Stimulated activated CD8-positive, alpha-beta memory T cell treated with anti-CD3 and anti-CD28 coated beads, Interleukin-7, amount 100 ng/mL, for 48 hours (primary cell): Measurements from ENCODE around the gene PACSIN2.
"Not testable (repeated sequence)": the region's sequence is repeated elsewhere in the genome, so short reads cannot be mapped to it uniquely, and the experiment has no call there.

Source experiments
- DNase-seq, 2 donors: peaks; one replicate each; pipeline ENCODE4 v3.0.0-alpha.2; 2020; ENCODE audit warnings: low read depth in 1 of 2; ENCODE audit errors: extremely low read depth in 1 of 2

The PACSIN2 gene

DNA sequence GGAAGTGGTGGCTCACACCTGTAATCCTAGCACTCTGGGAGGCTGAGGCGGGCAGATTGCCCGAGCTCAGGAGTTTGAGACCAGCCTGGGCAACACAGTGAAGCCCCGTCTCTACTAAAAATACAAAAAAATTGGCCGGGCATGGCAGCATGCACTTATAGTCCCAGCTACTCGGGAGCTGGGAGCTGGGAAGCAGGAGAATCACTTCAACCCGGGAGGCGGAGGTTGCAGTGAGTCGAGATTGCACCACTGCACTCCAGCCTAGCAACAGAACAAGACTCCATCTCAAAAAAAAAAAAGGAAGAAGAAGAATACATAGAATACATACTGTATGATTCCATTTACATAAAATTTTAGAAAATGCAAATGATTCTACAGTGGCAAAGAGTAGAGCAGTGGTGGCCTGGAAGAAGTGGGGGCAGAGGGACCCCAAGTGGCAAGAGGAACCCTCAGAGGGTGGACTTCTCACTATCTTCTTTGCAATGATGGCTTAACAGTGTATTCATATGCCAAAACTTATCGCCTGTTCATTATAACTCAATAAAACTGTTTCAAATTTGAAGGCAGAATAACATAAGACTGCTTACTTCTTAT is 22.0 kb downstream of the PACSIN2 start:
- DNase-seq: no peak

DNA sequence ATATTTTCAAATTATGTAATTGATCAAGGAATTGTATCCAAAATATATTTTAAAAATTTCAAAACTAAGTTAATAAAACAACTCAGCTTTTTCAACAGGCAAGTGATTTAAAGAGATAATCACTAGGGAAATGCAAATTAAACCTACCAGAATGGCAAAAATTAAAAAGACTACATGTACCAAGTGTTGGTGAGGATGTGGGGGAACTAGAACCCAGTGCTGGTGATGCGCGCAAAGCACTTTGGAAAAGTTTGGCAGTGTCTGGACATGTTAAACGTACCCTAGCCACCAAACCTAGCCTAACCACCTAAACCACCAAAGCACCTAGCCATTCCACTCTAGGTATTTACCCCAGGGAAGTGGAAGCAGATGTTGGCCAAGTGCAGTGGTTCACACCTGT is 22.9 kb downstream of the PACSIN2 start:
- no peak for DNase-seq

DNA sequence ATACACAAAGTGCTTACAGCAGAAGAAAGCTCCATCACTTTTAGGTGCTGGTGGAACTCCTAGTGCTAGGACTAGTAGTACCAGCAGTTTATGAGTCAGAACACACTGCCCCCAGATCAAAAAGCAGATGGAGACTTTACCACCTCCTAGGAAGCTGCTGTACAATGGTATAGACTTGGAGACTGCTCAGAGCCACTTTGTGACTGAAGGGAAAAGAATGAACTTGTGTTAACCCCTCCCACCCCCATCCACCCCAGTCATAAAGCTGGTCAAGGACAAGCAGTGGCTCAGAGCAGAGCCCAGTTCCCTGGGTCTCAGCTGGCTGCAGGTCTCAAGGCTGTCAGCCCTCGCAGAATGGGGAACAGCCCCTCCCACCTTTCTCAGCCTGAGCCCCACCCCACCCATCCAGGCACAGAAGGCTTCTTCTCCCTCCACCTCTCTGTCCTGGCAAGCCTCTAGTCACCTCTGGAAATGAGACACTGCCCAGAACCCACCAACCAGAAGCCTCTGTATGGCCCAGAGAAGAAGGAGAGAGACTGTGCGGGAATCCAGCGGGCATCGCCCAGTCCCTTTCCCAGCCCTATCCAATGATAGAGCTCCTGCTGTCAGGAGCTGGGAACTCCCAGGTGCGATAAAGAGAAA is 23.8 kb downstream of the PACSIN2 start:
- DNase-seq: no peak

DNA sequence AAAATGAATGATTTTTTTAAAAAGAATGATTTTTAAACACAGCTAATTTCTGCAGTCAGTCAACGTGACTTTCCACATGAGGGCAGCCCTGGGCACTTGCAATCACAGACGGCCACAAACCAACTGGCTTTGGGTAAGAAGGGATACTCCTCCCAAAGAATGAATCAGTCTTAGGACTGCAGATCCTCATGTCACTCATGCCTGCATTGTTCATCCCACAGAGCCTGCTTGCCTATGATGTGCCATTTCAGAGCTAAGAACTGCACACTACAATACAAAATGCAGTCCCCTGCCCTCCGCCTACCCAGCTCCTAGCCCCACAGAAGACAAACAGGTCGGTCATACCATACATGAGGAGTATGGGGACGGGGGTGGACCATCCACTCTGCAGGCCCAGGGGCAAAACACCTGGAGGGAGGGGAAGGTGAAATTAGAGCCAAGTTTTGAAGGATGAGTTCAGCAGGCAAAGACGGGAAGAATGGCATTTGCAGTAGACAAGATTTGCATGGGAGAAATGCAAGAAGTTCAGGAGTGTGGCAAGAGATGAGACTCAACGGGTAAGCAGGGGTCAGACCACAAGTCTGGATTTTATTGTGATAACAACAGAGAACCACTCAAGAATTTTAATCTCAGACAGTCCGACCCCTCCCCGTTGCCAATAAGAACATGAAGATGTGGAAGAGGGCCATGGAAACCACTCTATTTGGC is 24.7 kb downstream of the PACSIN2 start:
- DNase-seq: no peak

DNA sequence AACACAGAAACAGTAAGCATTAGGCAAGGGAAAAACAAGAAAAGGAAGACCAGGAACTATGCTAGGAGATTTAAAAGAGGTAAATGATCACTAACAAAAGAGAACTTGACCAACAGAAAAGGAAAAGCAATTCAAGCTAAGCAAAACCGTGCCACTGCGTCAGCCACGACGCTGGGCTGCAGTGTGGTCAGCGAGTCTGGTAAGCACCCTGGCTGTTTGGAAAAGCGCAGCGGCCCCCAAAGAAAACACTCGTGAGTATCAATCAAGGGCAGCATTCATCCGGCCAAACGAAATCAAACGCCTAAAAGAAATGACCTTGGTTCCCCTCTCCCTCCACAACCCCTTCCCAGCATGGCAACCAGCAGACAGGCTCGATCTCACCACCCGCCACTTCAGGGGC is 28.8 kb downstream of the PACSIN2 start:
- DNase-seq: no peak

DNA sequence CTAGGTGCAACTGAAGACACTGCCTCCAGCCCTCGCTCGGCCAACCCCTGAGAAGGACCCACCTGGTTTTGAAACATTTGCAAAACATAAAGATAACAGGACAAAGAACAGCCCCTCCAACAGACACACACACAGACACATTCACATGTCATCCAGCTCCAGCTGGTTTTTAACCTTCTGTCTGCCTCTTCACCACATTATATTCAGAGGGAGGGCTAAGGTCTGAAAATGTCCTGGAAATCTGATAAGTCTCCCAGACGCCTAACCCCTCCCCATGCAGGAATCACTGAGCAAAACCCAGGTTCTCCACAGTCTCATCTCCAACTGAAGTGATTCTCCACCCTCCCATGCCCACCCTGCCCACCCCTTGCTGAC is 29.4 kb downstream of the PACSIN2 start:
- DNase-seq: no peak

DNA sequence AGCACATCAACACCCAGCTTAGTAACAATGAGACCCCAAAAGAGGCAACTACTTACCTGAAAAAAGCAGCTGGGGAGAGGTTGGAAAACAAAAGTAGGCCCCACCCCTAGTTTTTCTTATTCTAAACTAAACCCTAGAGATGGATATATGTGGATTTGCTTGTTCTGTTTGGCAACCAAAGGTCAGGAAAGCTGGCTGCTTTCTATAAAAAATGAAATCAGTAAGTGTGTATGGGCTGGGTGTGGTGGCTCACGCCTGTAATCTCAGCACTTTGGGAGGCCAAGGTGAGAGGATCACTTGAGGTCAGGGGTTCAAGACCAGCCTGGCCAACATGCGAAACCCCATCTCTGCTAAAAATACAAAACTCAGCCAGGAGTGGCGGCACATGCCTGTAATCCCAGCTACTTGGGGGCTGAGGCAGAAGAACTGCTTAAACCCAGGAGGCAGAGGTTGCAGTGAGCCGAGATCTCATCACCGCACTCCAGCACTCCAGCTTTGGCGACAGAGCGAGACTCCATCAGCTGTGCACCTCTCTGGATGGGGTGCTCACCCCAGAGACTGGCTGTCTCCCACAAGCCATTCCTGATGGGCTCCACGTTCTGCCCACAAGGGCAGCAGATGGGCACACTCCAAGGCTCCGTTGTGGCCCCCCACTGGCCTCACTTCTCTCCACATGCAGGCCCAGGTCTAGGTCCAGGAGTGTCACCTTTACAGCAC is 30.0 kb downstream of the PACSIN2 start:
- no peak for DNase-seq

DNA sequence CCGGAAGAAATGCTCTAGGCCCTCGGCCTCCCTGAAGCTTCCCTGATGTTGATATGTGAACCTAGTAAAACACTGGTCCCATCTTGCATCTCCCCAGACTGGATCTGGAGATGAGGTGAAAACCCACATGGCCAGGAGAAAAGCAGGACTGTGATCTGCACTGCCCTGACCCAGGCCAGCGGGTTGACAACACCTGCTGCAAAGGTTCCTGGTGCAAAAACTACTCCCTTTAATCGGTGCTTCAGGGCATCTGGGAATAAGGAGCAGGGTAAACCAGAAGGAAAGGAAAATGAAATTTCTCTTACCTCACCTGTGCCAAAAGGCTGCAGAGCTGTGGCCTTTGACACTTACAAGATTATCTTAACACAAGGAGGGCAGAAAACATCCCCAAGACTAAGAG is 30.6 kb downstream of the PACSIN2 start:
- DNase-seq: no peak

DNA sequence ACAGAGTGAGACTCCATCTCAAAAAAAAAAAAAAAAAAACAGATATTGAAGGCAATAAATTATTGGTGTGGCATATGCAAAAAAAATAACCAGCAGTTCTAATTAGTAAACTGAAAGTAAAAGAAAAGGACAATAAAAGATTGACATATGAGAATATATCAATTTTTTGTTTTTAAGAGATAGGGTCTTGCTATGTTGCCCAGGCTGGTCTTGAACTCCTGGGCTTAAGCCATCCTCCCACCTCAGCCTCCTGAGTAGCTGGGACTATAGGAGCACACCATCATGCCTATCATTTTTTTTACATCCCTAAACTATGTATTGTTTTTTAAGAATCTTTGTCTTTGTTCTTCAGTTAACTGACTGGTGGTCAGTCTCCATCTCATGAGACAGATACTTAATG is 31.5 kb downstream of the PACSIN2 start:
- DNase-seq: no peak

DNA sequence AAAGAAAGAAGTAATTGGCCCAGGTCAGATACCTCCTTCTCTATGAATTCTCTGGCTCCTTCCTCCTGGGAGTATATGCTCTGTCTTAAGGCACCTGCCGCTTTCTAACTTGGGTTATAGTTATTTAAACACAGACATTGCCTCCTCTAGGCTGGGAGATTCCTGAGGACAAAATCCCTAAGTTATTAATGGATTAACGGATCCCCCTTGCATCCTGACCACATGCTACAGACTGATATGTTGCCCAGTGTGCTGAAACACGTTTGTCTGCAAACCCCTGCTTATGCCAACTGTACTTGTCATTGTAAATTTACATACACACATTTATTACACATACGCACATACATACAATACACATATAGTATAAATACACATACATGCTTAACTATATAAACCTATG is 35.3 kb downstream of the PACSIN2 start:
- DNase-seq: no peak

DNA sequence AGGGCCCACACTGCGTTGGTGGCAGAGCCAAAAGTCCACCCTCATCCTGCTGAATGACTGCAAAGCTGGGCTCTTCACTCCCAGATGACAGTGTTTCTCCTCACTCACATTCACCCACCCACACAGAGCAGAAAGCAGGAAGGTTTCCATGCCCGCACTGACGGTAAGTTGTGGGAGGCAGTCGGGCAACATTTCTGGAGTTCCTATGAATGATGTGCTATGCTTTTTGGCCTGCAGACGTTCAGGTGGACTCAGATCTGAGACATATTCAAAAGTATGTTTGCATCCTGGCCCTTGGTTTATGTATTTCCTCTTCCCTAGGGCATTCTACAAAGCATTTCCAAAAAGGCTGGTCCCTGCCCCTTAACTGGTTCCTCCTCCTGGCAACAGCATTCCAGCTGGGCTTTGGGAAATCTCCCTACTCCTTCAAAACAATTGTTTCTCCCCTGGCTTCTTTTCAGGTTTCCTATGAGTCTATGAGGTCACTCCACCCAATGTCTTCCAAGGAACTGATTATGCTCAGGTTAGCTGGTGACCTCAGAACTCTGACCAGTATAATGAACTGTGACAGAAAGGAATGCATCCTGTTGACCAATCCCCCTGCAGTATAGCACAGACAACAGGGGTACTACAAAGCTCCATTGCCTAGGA is 36.4 kb downstream of the PACSIN2 start:
- no peak for DNase-seq

DNA sequence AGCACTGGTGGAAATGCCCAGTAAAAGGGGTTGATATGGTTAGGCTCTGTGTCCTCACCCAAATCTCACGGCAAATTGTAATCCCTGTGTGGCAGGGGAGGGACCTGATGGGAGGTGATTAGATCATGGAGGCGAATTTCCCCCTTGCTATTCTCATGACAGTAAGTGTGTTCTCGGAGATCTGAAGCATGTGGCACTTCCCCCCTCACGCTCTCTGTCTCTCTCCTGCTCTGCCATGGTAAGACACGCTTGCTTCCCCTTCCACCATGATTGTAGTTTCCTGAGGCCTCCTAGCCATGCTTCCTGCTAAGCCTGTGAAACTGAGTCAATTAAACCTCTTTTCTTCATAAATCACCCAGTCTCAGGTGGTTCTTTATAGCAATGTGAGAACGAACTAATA is 37.4 kb downstream of the PACSIN2 start:
- no peak for DNase-seq

DNA sequence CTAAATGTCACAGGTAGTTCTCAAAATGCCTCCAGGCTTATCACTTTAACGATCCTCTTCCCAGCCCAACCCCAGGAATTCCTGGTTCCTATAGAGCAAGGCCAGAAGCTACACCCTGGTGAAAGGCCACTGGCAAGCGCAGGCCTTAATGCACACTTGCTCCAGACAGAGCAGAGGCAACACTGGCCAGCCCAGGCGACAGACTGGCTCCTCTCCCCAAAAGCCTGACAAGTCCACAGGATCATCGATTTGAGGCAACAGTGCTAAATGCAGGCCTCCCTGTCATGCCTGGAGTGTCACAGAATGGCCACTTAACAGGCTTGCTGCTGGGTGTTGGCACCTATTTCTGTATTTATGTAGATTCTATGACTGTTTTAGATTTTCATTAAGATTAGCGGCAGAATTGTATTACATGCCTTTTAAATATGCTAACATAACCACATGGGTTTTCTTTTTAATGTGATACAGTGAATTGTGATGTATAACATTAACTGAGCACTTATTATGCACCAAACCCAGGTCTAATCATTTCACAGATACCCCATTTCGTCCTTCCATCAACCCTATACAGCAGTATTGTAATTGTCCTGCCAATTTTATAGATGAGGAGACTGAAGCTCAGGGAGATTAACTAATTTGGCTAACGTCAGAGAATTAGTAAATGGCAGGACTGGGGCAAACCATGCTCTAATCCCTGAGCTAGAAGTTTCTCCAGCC is 38.6 kb downstream of the PACSIN2 start:
- DNase-seq: no peak

DNA sequence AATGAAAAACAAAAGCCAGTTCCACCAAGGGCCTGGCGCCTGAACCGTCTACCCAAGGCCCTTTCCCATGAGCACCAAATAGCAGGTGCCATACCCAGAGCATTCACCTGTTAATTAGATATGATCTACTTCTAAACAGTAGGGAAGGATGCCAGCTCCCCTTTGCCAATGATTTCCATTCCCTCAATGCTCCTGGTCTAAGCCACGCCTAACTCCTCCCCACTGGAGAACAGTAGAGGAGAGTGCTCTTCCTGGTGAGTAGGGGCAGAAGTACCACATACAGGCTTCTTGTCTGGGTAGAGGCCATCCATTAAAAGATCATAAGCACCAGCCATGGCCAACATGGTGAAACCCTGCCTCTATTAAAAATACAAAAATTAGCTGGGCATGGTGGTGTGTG is 40.7 kb downstream of the PACSIN2 start:
- no peak for DNase-seq

DNA sequence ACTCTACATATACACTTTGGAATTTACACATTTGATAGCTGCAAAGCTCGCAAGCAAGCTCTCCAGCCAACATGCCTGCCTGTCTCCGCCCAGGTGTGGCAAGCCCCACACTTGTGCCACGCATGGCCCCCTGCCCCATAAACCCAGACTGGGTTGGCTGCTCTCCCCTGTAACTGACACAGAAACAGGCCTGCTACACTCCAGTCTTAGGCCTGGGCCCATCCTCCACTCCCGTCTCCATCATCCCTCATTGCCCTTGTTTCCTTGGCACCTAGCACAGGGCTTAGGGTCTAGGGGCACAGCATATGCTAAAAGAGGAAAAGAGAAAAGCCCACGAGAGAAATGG is 41.4 kb downstream of the PACSIN2 start:
- DNase-seq: no peak

DNA sequence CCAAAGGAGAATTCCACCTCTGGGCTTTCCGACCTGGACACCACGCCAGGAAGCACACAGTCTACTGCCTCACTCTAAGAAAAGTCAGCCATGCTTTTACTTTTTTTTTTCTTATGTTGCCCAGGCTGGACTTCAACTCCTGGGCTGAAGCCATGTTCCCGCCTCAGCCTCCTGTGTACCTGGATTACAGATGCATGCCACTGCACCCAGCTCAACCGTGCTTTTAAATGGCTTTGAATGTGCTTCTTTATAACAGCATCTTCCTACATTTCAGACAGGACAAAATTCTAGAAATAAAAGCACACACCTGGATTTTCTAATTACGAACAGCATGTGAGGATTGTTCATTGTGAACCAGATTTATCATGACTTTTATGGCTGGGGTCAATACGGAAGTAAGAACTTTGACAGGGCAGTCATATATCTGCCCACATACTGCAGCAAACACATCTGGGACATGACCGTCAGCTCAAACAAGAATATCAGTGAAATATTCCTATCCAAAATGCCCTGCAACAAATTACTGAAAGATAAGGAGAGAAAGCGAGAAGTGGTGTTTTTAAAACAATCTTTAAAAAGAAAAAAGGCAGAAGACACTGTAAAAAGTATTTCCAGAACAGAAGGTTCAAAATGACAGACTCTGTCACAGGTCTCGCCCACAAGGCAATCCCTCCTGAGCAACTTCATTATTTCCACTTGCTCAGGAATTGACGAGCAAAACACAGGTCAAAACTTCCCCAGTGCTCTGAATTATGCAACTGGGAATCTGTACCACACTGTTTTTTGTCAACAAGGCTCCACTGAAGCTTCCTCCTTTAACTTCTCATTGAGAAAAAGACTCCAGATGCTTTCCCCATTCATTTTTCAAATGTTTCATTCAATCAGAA is 42.1 kb downstream of the PACSIN2 start:
- DNase-seq: no peak

DNA sequence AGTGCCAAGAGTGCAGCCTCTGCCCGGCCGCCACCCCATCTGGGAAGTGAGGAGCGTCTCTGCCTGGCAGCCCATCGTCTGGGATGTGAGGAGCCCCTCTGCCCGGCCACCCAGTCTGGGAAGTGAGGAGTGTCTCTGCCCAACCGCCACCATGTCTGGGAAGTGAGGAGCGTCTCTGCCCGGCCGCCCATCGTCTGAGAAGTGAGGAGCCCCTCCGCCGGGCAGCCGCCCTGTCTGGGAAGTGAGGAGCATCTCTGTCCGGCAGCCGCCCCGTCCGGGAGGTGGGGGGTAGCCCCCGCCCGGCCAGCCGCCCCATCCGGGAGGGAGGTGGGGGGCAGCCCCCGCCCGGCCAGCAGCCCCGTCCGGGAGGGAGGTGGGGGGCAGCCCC is 43.5 kb downstream of the PACSIN2 start:
- DNase-seq: not testable (repeated sequence)

DNA sequence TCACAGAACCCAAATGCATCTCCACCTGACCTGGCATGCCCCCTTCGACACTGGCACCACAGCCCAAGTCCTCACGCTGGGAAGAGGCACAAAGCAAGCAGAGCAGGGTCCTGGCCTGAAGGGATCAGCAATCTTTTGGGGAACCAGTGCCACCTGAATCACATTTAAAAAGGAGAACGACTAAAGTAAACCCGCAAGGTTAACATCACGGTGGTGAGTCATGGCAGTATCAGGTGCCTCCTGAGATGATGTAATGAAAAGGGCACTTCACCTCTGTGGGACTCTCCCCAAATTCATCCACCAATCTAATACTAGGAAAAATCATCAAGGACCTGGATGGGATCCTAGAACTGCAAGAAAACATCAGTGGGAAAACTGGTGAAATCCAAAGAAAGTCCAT is 44.9 kb downstream of the PACSIN2 start:
- DNase-seq: no peak

DNA sequence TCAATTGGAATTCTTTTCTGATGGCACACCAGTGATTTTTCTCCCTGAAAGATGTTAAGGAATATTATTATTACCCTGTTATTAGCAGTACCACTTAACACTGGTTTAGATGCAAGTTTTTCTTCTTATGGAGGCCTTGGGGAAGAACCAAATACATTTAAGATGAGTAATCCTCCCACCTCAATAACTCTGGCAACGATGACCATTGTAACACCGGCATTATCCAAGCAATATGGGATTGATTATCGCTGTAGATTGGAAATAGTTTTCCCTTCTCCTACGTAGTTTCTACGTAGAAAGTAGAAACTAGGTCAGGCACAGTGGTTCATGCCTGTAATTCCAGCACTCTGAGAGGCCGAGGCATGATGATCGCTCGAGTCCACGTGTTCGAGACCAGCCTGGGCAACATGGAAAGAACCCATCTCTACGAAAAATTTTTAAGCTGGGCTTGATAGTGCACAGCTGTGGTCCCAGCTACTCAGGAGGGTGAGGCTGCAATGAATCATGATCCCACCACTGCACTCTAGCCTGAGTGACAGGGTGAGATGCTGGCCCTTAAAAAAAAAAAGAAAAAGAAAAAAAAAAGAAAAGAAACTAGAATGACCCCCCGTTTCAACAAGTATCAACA is 45.5 kb downstream of the PACSIN2 start:
- DNase-seq: no peak
